Gastroesophageal sphincter (tissue), 4 donors: ENCODE results near the gene TRIM56. TPM values are rescaled to one million over a fixed set of nuclear protein-coding genes. Genes with fewer than 3 reads are reported as not detected.
"Not testable (repeated sequence)": the region's sequence is repeated elsewhere in the genome, so short reads cannot be mapped to it uniquely, and the experiment has no call there.

ENCODE experiments used
- ATAC-seq: fragments of 150-250 bp; one replicate; pipeline ENCODE4 v1.9.1; 2016; ENCODE audit warnings: mild to moderate bottlenecking, moderate library complexity
- H3K27ac ChIP-seq, 4 donors: fragments of 200-600 bp; sonication (generic) in 3 of 4; 1 replicate in 3 of 4; 2 replicates in 1 of 4; pipeline ENCODE4 v1.5.1; 2016 to 2019
- H3K27me3 ChIP-seq: fragments of 200-600 bp; sonication (generic); one replicate; pipeline ENCODE4 v1.5.1; 2019
- H3K36me3 ChIP-seq, 2 donors: fragments of 200-600 bp; sonication (generic); one replicate each; pipeline ENCODE4 v1.5.1; 2019; ENCODE audit warnings: control low read depth in 1 of 2
- H3K4me1 ChIP-seq, 3 donors: fragments of 200-600 bp; sonication (generic); 1 replicate in 2 of 3; 2 replicates in 1 of 3; pipeline ENCODE4 v1.5.1; 2016 to 2019; ENCODE audit warnings: control low read depth in 2 of 3
- H3K4me3 ChIP-seq, 2 donors: fragments of 200-600 bp; sonication (generic); one replicate each; pipeline ENCODE4 v1.5.1; 2019; ENCODE audit warnings: mild to moderate bottlenecking in 1 of 2, moderate library complexity in 1 of 2
- H3K9me3 ChIP-seq, 3 donors: fragments of 200-600 bp; sonication (generic); one replicate each; pipeline ENCODE4 v1.5.1; 2017 to 2019; ENCODE audit warnings: control low read depth in 2 of 3
- EP300 ChIP-seq: sonication (generic); formaldehyde crosslinking; IDR thresholded peaks from one replicate; pipeline ENCODE4 v1.6.1; 2017; ENCODE audit warnings: antibody characterized with exemption, mild to moderate bottlenecking
- POLR2A ChIP-seq, 2 donors: fragments of 450-650 bp; IDR thresholded peaks; one replicate each; pipeline ENCODE4 v1.6.1; 2017; ENCODE audit warnings: antibody characterized with exemption in 2 of 2, mild to moderate bottlenecking in 2 of 2, moderate library complexity in 1 of 2
- POLR2AphosphoS5 ChIP-seq: sonication (generic); formaldehyde crosslinking; IDR thresholded peaks from one replicate; pipeline ENCODE4 v1.6.1; 2017; ENCODE audit warnings: antibody characterized with exemption
- WGBS, 2 donors: methylation state at CpG; one replicate each; pipeline ENCODE4 v1.1.5; 2018; ENCODE audit warnings: low coverage in 1 of 2; 5-methylcytosine and 5-hydroxymethylcytosine counted together
- total RNA-seq, 4 donors: library from RNA; depleted of rRNA; stranded (reverse); fragments of >200 nt; gene quantifications; one replicate each; pipeline ENCODE4 v1.1.0, GENCODE V29; 2016
- TF ChIP-seq, protein P1 (sequence below), 4 experiments: fragments of 200-600 bp in 2 of 4; fragments of 450-650 bp in 2 of 4; sonication (generic) in 1 of 4; IDR thresholded peaks; one replicate each; pipeline ENCODE4 v1.5.1; 2017 to 2019; ENCODE audit warnings: antibody characterized with exemption in 4 of 4, mild to moderate bottlenecking in 2 of 4, moderate library complexity in 2 of 4

TRIM56 gene
- total RNA-seq, 4 donors from 2014 or later, result 15.0 to 26.4 (median 23.0) TPM

DNA sequence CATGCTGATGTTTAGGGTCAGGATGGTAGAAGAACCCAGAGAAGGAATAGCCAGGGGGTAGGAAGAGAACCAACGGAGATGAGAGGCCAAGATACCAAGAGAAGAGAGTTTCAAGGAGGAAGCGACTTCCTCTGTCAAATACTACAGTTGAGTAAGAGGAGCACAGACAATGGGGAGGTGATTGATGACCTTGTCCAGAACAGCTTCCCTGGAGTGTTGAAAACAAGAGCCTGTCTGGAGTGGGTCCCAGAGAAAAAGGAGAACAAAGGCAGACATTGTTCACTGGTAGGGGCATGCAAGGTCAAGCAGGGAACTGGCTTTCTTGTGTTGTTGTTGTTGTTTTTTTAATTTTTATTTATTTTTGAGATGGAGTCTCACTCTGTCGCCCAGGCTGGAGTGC, 9.6 kb upstream of the TRIM56 start:
- Histone ChIP-seq H3K36me3 (no peaks in the 10 kb centered on the region), H3K9me3 (no peaks in the 10 kb centered on the region), H3K27me3 (peaks cover 16% of the 10 kb centered on the region), H3K4me3 (no peak overlapping the region), H3K4me1 (no peaks in the 10 kb centered on the region), H3K27ac (no peak overlapping the region)
- TF ChIP-seq POLR2AphosphoS5 (no peak), EP300 (no peak), POLR2A (IDR thresholded peaks at IDR 0.05) (no peak)
- TF ChIP-seq, protein P1, sequence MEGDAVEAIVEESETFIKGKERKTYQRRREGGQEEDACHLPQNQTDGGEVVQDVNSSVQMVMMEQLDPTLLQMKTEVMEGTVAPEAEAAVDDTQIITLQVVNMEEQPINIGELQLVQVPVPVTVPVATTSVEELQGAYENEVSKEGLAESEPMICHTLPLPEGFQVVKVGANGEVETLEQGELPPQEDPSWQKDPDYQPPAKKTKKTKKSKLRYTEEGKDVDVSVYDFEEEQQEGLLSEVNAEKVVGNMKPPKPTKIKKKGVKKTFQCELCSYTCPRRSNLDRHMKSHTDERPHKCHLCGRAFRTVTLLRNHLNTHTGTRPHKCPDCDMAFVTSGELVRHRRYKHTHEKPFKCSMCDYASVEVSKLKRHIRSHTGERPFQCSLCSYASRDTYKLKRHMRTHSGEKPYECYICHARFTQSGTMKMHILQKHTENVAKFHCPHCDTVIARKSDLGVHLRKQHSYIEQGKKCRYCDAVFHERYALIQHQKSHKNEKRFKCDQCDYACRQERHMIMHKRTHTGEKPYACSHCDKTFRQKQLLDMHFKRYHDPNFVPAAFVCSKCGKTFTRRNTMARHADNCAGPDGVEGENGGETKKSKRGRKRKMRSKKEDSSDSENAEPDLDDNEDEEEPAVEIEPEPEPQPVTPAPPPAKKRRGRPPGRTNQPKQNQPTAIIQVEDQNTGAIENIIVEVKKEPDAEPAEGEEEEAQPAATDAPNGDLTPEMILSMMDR (IDR thresholded peaks at IDR 0.05), result no peak
- 39 to 52% methylated on average over 2 to 3 of the region's 3 CpGs for WGBS, 2 donors
- no peak for ATAC-seq

DNA sequence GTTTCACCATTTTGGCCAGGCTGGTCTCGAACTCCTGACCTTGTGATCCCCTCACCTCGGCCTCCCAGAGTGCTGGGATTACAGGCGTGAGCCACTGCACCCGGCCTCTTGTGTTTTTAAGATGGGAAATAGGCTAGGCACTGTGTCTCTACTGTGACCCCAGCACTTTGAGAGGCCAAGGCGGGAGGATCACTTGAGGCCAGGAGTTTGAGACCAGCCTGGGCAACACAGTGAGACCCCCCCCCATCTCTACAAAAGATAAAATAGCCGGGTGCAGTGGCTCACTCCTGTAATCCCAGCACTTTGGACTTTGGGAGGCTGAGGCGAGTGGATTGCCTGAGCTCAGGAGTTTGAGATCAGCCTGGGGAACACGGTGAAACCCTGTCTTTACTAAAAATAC, 9.1 kb upstream of the TRIM56 start:
- ATAC-seq, H3K4me1 ChIP-seq, H3K4me3 ChIP-seq, H3K36me3 ChIP-seq, H3K27ac ChIP-seq, H3K9me3 ChIP-seq: not testable (repeated sequence)
- WGBS, 2 donors, result 60 to 61% methylated on average over 1 to 6 of the region's 8 CpGs
- H3K27me3 ChIP-seq, result peaks cover 11% of the 10 kb centered on the region

DNA sequence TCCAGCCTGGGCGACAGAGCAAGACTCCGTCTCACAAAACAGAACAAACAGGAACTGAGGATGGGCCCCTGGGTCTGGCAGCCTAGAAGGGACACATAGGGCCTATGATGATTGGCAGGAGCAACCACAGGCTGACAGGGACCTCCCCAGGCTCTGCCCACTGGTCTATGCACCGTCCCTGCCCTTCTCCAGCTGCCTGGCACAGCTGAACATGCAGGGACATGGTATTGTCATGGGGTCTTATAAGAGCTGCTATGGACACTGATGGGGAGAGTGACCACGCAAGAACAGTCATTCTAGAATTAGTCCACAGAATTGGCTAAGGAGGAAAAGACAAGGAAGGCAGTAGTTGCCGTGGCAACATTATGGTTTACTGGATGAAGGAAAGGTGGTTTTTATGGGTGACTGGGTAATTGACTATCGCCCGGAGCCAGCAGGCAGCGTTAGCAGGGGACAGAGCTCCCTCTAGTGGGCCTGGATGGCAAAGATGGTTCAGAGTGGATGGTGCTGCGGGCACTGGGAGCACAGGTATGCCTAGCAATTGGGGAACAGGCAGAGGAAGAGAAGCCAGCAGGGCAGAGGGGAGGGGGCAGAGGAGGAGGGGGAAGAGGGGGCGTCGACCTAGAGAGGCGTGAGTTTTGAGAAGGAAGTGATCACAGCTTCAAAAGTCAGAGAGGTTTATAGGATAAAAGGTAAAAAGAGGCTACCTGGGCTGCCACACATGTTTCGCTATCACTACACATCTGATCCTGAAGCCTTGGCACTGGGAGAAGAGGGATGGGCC, 7.8 kb upstream of the TRIM56 start:
- WGBS, 2 donors, result 6 to 23% methylated on average over 9 to 12 of the region's 13 CpGs
- no peaks in the 10 kb centered on the region for H3K9me3 ChIP-seq
- H3K36me3 ChIP-seq, result no peaks in the 10 kb centered on the region
- no peak for TF ChIP-seq POLR2A (IDR thresholded peaks at IDR 0.05)
- TF ChIP-seq EP300, result no peak
- no peak for TF ChIP-seq POLR2AphosphoS5
- TF ChIP-seq, protein P1 (IDR thresholded peaks at IDR 0.05), result peak in 3 of 4 experiments; percentile 52 to 82 (median 67)
- peak; percentile 84 for ATAC-seq
- H3K4me1 ChIP-seq, result no peaks in the 10 kb centered on the region
- peaks cover 8% of the 10 kb centered on the region for H3K27me3 ChIP-seq
- no peak overlapping the region for H3K27ac ChIP-seq
- no peak overlapping the region for H3K4me3 ChIP-seq

DNA sequence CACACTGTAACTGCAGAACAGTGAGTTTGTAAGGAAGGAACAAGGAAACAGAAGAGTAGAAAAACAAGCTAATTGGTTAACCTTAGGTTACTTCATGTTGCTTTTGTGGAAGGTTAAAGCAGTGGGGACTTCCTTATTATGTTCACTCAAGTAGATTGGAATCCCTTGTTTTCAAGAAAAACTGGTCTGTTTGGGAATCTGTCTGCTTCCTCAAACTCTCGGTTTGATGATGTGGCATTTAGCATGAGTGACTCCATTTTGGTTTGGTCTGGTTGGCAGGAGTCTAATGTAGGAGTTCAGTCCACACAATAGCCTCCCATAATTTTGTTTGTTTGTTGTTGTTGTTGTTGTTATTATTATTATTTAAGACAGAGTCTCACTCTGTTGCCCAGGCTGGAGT, 3.8 kb upstream of the TRIM56 start:
- TF ChIP-seq POLR2AphosphoS5, result no peak
- TF ChIP-seq POLR2A (IDR thresholded peaks at IDR 0.05), result no peak
- TF ChIP-seq EP300, result no peak
- TF ChIP-seq, protein P1 (IDR thresholded peaks at IDR 0.05), result no peak
- Histone ChIP-seq H3K36me3 (no peaks in the 10 kb centered on the region), H3K9me3 (no peaks in the 10 kb centered on the region), H3K27ac (no peak overlapping the region), H3K4me3 (no peak overlapping the region), H3K27me3 (no peaks in the 10 kb centered on the region), H3K4me1 (peaks cover 0 to 15% (median 10%) of the 10 kb centered on the region in 3 donors)
- no peak for ATAC-seq
- 70 to 83% methylated on average over 1 of the region's 1 CpG for WGBS, 2 donors

DNA sequence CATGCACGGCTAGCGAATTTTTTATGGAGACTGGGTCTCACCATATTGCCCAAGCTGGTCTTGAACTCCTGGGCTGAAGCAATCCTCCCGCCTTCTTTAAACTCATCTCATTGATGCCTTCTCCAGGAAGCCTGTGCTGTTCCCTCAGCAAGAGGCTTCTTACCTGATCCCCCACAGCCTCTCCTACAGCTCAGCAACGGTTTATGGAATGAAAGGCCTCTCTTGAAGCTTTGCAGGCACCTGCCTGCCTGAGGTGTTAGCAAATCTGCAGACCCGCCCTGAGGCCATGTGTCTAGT, 468 bp upstream of the TRIM56 start:
- TF ChIP-seq POLR2A (IDR thresholded peaks at IDR 0.05), result no peak
- no peak for TF ChIP-seq POLR2AphosphoS5
- no peak for TF ChIP-seq EP300
- TF ChIP-seq, protein P1 (IDR thresholded peaks at IDR 0.05), result no peak
- H3K9me3 ChIP-seq, result no peaks in the 10 kb centered on the region
- H3K4me3 ChIP-seq, result peak overlapping the region; percentile 58 to 81
- H3K27ac ChIP-seq, result peak overlapping the region in 3 of 4 donors; percentile 89 to 93 (median 92)
- H3K27me3 ChIP-seq, result no peaks in the 10 kb centered on the region
- WGBS, 2 donors, result 75% methylated on average over 4 of the region's 5 CpGs; no CpG with 5 or more reads in 1 of the 2 donors
- peaks cover 0 to 31% of the 10 kb centered on the region in 2 donors for H3K36me3 ChIP-seq
- no peak for ATAC-seq
- H3K4me1 ChIP-seq, result peaks cover 0 to 49% (median 14%) of the 10 kb centered on the region in 3 donors
